ENCODE measurements around the gene GPR34.
"Not testable (repeated sequence)": the region's sequence is repeated elsewhere in the genome, so short reads cannot be mapped to it uniquely, and the experiment has no call there.

Gene GPR34

DNA sequence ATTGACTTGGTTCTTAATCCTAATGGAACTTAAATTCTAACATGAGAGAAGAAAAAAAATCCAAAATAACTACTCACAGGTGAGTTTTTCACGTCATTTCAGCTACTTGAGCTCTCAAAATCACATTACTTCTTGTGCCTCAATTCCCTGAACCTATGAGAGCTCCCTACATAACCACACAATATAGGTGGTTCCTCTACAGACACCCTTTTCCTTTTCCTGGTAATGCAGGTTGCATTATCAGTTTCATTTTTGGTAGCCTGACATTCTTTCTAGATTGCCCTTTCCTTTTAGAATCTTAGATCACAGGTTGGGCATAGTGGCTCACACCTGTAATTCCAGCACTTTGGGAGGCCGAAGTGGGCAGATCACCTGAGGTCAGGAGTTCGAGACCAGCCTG, 4.3 kb downstream of the GPR34 start:
- DNase-seq (ENCODE audit: low read depth, low spot score) = no peak

- DNase-seq (ENCODE audit: low read depth, low spot score) = no peak
Observed at GRCh38 chrX:41695426-41695825, 6.7 kb downstream of the GPR34 start.

GRCh38 chrX:41703574-41704029, 14.8 kb downstream of the GPR34 start:
- DNase-seq (ENCODE audit: low read depth, low spot score) = no peak

DNA sequence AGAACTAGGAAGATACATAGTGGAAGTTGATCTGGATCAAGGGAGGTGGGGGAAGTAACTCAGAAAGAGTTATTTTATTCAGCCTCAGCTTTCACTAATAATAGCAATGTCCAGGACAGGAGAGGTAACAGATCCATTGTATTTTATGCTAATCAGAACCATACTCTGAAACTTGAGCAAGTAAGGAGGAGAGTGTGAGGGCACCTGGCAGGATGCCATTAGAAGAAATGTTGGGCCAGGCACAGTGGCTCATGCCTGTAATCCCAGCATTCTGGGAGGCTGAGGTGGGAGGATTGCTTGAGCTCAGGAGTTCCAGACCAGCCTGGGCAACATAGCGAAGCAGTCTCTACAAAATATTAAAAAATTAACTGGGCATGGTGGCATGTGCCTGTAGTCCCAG, 16.3 kb downstream of the GPR34 start:
- DNase-seq (ENCODE audit: low read depth, low spot score) = no peak

DNA sequence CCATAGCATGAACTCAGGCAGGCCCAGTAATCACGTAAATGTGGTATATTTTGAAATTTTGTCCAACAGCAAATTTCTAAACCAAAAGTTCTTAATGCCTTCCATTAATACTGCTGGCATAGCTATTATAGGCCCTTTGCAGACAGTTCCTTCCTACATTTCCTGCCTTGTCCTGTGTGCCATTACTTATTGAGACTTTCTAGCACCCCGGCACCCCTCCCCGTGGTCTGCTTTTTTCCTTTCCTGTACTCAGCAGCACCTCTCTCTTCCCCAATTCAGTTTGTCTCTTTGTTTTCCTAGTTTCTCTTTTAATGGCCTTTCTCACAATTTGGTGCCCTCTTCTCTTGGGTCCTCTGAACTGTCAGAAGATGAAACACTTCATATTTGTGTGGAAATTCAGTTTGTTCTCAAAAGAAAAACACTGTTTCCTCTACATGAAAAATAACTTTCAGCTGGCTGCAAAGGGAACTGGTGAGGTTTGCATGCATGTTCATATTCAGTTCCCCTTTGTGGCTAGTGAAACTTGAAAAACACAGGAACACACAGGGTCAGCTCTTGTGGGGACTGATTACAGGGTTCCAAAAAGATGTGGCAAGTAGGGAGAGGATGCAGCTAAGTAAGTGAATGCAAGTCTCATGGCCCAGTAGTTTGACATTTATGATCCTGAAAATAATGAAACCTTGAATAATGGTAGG, 17.1 kb downstream of the GPR34 start:
- DNase-seq (ENCODE audit: low read depth, low spot score) = no peak

DNA sequence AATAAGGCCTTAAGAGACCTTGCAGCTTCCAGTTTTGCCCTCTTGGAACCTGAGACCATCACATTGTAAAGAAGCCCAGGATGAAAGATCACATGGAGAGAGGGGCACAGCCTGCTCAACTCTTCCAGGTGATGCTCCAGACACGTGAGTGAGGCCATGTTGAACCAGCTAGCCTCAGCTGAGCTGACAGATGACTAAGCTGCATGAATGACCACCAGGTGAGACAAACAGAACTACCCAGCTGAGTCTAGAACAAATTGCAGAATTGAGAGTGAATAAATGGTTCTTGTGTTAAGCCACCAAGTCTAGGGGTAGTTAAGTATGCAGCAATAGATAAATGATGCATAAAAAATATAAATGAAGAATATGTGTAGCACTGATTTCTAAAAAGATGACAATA, 18.4 kb downstream of the GPR34 start:
- no peak for DNase-seq (ENCODE audit: low read depth, low spot score)

- no peak for DNase-seq (ENCODE audit: low read depth, low spot score)
Observed at GRCh38 chrX:41708486-41708885, 19.7 kb downstream of the GPR34 start.

- DNase-seq (ENCODE audit: low read depth, low spot score) = no peak
Observed at GRCh38 chrX:41711021-41711667, 22.4 kb downstream of the GPR34 start.

DNA sequence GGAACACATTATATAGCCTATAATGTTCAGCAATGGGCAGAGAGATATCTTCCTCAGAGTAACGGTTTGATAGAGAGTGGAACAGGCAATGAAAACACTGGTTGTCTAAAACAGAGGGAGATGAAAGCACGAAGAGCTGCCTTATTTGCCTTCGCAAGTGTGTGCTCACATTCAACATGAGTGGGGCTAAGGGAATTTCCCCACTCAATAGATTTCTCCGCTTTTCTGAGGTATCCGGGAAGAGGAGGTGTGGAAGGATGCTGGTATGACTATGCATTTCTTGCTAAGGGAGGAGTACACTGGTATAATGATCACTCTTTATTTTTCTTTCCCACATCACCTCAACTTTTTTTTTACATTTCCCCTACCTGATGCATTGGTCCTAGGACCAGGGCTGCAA, 27.4 kb downstream of the GPR34 start:
- DNase-seq (ENCODE audit: low read depth, low spot score) = no peak

DNA sequence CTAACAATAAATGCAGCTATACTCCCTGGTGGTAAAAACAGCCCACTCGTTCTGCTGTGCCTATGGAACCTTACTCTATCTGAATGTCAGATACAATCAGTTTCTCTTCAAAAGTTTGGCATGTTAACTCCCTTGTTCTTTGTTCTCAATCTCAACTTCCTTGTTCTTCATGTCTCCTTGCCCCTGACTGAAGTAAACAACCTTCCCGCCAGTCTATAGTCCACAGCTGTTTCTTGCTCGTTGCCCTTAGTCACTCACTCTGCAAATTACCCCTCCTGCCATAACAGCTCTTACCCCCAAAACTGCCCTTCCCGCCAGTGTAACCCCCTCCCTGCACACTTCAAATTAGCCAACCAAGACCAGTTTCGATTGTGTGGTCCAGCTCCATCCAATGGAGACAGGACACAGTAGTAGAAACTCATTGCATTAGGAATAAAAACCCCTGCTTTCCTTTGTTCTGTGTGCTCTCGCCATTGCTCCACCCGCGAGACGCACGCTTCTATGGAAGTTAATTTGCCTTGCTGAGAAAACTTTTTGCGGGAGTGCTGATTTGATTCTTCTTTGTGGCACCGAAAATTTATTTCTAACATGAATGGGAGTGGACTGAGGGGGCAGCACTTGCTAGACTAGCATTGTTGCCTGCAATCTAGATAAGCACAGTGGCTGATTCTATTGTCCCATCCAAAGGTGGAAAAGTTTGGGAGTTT, 28.1 kb downstream of the GPR34 start:
- no peak for DNase-seq (ENCODE audit: low read depth, low spot score)

GRCh38 chrX:41718481-41719235, 29.9 kb downstream of the GPR34 start:
- peak; percentile 57 for DNase-seq (ENCODE audit: low read depth, low spot score)

DNA sequence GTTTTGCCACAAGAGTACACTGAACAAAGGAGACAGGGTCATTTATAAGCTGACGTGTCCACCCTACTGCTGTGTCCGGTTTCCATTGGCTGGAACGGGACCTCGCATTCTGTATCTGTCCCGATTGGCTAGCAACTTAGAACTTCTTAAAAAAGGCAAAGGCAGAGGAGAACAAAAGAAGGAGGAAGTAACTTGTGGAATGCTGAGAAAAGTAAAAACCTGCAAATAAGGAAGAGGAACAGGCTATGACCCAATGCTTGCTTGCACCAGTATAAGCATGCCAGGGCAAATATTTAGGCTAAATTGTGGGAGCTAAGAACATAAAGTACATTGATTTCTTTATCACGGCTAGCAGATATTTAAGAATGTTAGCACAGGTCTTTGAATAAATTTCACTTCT, 30.8 kb downstream of the GPR34 start:
- not testable (repeated sequence) for DNase-seq (ENCODE audit: low read depth, low spot score)

- DNase-seq (ENCODE audit: low read depth, low spot score) = no peak
Observed at GRCh38 chrX:41720125-41720779, 31.5 kb downstream of the GPR34 start.

- DNase-seq (ENCODE audit: low read depth, low spot score) = no peak
Observed at GRCh38 chrX:41721590-41721989, 32.8 kb downstream of the GPR34 start.

DNA sequence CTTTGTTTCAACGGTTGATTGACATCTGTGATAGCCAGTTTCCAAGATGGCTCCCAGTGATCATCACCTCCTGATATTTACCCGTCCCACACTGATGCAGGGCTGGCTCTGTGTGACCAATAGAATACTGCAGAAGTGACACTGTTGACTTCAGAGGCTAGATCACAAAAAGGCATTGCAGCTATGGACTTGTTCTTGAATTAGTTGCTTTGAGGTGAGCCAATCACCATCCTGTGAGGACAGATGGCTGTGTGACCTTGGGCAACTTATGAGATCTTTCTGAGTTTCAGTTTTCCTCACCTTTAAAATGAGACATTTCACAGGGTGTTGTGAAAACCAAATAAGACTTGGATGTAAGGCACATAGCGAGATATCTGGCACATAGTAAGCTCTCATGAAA, 33.4 kb downstream of the GPR34 start:
- no peak for DNase-seq (ENCODE audit: low read depth, low spot score)

- DNase-seq (ENCODE audit: low read depth, low spot score) = no peak
Observed at GRCh38 chrX:41722816-41723618, 34.2 kb downstream of the GPR34 start.

DNA sequence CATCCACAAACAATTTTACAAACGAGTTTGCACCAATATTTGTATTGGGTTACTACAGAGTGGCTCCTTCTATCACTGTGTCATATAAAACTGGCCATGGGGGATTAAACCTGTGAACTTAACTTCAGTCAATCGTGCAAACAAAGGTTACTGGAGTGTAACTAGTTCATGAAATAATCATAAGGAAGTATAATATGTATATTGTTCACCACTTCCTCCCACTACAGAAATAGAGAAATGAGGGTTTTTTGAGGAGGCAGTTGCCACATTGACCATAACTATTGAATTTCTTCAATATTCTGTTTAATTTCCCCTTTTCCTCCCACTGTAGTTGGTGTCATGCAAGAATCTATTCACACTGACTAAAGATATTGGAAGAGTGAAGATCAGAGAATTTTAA, 35.1 kb downstream of the GPR34 start, which contains the start of gene GPR82:
GPR82 (plus strand) TSS at position 356 of the 400 bp plus-strand sequence. CDS start 2,846 bp downstream, outside the sequence.
- DNase-seq (ENCODE audit: low read depth, low spot score) = no peak

- no peak for DNase-seq (ENCODE audit: low read depth, low spot score)
Observed at GRCh38 chrX:41728125-41728524, 39.4 kb downstream of the GPR34 start.

- DNase-seq (ENCODE audit: low read depth, low spot score) = no peak
Observed at GRCh38 chrX:41730081-41730480, 41.3 kb downstream of the GPR34 start.

DNA sequence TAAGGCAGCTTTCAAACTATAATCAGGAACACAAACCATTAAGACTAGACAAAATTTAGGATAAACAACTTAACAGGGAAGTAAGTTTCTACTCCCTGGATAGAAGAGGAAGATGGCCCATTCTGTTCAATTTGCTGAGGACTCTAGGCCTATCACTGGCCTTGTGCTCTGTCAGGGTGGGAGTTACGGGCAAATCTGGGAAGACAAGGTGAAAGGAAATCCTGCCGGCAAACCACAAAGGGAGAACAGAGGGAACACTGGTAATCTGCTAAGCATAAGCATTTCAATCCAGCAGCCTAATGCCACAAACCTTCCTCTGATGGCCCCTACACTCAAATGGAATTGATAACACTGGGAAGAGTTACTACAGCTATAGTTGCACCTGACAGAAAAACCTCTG, 43.5 kb downstream of the GPR34 start:
- no peak for DNase-seq (ENCODE audit: low read depth, low spot score)

DNA sequence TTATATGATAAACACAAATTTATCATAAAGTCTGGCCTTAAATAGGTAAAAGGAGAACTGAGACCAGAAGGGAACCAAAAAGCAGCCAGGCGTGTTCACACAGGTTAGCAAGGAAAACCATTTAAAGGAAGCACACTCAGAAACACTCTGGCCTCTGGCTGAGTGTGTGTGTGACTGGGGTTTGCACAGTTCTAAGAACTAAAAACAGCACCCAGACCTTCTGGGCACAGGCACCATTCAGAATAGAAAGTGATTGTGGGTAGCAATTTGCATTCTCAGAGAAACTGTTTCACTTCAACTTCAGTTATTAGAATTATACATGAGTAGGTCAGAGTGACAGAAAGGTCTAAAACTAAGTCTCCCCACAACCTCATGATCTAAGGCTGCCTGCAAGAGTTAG, 45.2 kb downstream of the GPR34 start:
- DNase-seq (ENCODE audit: low read depth, low spot score) = no peak

Data from iPS DF 19.7 (cell line).